Transverse colon (tissue), 4 donors: Measurements from ENCODE around the gene UTP11.

Source experiments
- POLR2A ChIP-seq: fragments of 450-650 bp; IDR thresholded peaks from one replicate; pipeline ENCODE4 v1.6.1; 2016; ENCODE audit warnings: antibody characterized with exemption, mild to moderate bottlenecking, moderate library complexity
- POLR2AphosphoS5 ChIP-seq, 3 donors: sonication (generic); formaldehyde crosslinking; IDR thresholded peaks; one replicate each; pipeline ENCODE4 v1.6.1; 2016; ENCODE audit warnings: antibody characterized with exemption in 3 of 3
- TF ChIP-seq, protein P1 (sequence below), 5 experiments: fragments of 200-600 bp in 3 of 5; fragments of 450-650 bp in 2 of 5; sonication (generic) in 3 of 5; IDR thresholded peaks; 1 replicate in 2 of 5; 2 replicates in 3 of 5; pipeline ENCODE4 v1.5.1; 2016 to 2017; ENCODE audit warnings: antibody characterized with exemption in 5 of 5, inconsistent platforms in 3 of 5, mild to moderate bottlenecking in 2 of 5, moderate library complexity in 1 of 5

DNA sequence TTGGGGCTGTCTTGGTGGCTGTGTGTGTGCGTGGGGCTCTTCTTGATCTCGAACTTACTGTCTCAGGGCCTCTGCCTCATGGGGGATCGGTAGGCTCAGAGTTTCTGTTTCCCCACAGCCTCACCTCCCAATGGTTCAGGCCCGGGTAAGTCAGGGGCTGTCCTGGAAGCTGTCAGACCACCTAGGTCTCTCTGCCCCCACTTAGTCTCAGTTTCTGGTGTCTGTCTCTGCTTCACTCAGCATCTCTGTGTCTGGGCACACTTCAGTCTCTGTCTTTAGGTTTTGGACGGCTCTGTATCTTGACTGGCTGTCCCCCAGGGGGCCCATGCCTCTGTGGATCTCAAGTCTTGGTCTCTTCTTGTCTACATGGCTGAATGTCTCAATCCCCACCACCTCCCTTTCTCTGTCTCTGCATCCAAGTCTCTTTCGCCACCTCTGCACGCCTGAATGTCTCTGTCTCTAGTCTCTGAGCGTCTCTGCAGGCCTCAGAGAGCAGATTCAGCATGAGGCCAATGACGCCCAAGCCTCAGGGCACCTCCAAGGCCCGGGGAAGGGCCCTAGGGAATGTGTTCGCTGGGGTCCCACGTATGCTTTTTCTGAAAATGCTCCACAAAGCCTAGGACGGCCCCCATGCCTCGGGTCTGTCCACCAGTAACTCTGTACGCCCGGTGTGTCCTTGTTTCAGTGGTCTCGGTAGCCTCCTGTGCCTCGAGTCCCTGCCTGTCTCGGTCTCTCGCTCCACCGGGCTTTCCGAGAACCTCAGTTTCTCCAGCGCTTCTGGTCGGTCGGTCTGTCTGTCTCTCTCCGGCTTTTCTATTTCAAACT is 8.0 kb upstream of the UTP11 start:
- TF ChIP-seq, protein P1, sequence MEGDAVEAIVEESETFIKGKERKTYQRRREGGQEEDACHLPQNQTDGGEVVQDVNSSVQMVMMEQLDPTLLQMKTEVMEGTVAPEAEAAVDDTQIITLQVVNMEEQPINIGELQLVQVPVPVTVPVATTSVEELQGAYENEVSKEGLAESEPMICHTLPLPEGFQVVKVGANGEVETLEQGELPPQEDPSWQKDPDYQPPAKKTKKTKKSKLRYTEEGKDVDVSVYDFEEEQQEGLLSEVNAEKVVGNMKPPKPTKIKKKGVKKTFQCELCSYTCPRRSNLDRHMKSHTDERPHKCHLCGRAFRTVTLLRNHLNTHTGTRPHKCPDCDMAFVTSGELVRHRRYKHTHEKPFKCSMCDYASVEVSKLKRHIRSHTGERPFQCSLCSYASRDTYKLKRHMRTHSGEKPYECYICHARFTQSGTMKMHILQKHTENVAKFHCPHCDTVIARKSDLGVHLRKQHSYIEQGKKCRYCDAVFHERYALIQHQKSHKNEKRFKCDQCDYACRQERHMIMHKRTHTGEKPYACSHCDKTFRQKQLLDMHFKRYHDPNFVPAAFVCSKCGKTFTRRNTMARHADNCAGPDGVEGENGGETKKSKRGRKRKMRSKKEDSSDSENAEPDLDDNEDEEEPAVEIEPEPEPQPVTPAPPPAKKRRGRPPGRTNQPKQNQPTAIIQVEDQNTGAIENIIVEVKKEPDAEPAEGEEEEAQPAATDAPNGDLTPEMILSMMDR (IDR thresholded peaks at IDR 0.05): no peak
- no peak for TF ChIP-seq POLR2AphosphoS5 (IDR thresholded peaks at IDR 0.05)
- no peak for TF ChIP-seq POLR2A
